ENCODE results near the gene TAF15. TPM values are rescaled to one million over a fixed set of nuclear protein-coding genes. Genes with fewer than 3 reads are reported as not detected.

The TAF15 gene
- polyA plus RNA-seq, 1 experiment, result 51.6 TPM

DNA sequence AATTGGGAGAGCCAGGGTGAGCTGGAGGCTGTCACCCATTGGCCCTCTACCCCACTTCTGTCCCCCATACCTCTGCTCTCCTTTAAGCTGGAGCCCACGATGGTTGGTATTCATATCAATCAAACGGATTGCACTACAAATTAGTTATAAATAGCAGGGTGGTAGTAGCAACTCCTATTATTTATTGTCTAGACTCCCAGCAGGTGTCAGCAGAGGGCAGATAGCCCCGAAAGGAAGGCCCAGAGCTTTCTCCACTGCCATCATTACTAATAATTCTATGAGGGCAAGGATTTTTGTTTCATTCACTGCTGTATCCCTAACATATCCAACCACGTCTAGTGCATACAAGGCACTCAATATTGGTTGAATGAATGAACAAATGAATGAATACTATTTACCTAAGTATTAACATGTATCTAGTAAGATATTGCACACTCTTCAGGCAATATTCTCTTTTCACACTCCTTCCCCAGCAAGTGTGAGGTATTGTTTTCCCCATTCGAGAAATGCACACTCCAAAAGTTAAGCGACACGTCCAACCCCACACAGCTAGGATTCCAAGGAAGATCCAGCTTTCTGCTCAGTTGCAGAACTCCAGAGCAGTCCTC lies 42.3 kb upstream of the TAF15 start:
- POLR2A ChIA-PET, result interaction anchor here (1.0 kb wide), 1 partner anchor 42 kb away, joined by 10 read pairs; the partner anchor contains the start of gene TAF15
- H3K4me3 ChIP-seq (ENCODE audit: low read depth, low read length), result no peak overlapping the region
- no peak overlapping the region for H3K27ac ChIP-seq (ENCODE audit: low read depth, low read length)
- DNase-seq (ENCODE audit: low read depth, low spot score), result no peak
- H3K9me3 ChIP-seq (ENCODE audit: control insufficient read depth, insufficient read depth, low read length), result no peaks in the 10 kb centered on the region; the same call in 1 of the 2 replicates
- TF ChIP-seq, protein P1, sequence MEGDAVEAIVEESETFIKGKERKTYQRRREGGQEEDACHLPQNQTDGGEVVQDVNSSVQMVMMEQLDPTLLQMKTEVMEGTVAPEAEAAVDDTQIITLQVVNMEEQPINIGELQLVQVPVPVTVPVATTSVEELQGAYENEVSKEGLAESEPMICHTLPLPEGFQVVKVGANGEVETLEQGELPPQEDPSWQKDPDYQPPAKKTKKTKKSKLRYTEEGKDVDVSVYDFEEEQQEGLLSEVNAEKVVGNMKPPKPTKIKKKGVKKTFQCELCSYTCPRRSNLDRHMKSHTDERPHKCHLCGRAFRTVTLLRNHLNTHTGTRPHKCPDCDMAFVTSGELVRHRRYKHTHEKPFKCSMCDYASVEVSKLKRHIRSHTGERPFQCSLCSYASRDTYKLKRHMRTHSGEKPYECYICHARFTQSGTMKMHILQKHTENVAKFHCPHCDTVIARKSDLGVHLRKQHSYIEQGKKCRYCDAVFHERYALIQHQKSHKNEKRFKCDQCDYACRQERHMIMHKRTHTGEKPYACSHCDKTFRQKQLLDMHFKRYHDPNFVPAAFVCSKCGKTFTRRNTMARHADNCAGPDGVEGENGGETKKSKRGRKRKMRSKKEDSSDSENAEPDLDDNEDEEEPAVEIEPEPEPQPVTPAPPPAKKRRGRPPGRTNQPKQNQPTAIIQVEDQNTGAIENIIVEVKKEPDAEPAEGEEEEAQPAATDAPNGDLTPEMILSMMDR (IDR thresholded peaks at IDR 0.05; ENCODE audit: low read depth, low read length), result peak; percentile 72
- CTCF ChIA-PET, result interaction anchor here (0.5 to 13.6 kb wide), 15 partner anchors 10 to 157 kb away, joined by 3 to 478 read pairs (median 4); partner anchors contain the start of gene TAF15
- peaks cover 30% of the 10 kb centered on the region for H3K27me3 ChIP-seq (ENCODE audit: control insufficient read depth, insufficient read depth, low read length)

DNA sequence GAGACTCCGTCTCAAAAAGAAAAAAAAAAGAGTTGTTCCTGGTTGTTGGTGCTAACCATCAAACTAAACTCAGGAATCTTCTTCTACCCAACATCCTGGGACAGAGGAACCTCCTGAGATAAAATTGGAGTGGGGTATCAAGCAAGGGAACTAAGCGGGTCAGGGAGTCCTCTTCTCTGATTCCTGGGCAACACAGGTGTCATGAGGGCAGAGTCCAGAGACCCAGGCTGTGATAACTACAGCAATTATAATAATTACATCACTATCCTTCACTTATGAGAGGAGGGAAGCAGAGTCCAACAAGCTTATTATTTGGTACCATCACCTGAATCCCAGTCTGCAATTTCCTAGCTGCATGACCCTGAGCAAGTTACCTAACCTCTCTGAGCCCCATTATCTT lies 40.5 kb upstream of the TAF15 start:
- no peak overlapping the region for H3K4me3 ChIP-seq (ENCODE audit: low read depth, low read length)
- H3K27me3 ChIP-seq (ENCODE audit: control insufficient read depth, insufficient read depth, low read length), result peaks cover 34% of the 10 kb centered on the region
- H3K27ac ChIP-seq (ENCODE audit: low read depth, low read length), result no peak overlapping the region
- no peaks in the 10 kb centered on the region; the same call in 1 of the 2 replicates for H3K9me3 ChIP-seq (ENCODE audit: control insufficient read depth, insufficient read depth, low read length)
- DNase-seq (ENCODE audit: low read depth, low spot score), result no peak
- ChIA-PET POLR2A (interaction anchor here (1.1 kb wide), 1 partner anchor 40 kb away, joined by 3 read pairs; the partner anchor contains the start of gene TAF15), CTCF (interaction anchor here (1.0 to 13.6 kb wide), 4 partner anchors 8 to 39 kb away, joined by 3 to 478 read pairs (median 9); partner anchors contain the start of gene TAF15)
- TF ChIP-seq, protein P1 (IDR thresholded peaks at IDR 0.05; ENCODE audit: low read depth, low read length), result no peak

DNA sequence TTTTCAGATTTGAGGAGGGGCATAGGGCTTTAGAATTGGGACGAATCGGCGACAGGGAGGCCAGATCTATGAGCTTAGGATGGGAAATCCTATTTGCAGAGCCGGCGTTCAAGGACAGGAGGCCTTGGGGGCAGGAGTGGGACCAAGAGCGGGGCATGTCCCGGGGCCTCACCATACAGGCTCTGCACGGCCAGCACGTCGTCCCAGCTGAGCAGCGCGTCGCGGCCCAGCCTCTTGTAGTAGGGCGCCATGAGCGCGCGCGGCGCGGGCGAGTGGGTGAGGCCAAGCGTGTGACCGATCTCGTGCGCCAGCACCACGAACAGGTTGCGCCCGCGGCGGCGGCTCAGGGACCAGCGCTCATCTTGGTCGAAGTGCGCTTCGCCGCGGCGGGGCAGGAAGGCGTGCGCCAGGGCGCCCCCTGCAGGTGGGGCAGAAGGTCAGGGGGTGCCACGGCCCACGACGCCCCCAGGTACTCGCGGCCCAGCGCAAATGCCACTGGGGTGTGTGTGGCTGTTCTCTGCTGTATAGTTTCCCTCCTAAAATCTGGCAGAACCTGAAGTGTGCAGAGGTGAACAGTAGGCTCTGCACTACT lies 39.3 kb upstream of the TAF15 start:
- TF ChIP-seq, protein P1 (IDR thresholded peaks at IDR 0.05; ENCODE audit: low read depth, low read length), result peak; percentile 12; the same call in 1 of the 2 replicates
- Histone ChIP-seq H3K4me3 (ENCODE audit: low read depth, low read length) (no peak overlapping the region), H3K27ac (ENCODE audit: low read depth, low read length) (no peak overlapping the region), H3K9me3 (ENCODE audit: control insufficient read depth, insufficient read depth, low read length) (no peaks in the 10 kb centered on the region; the same call in 1 of the 2 replicates), H3K27me3 (ENCODE audit: control insufficient read depth, insufficient read depth, low read length) (peaks cover 32% of the 10 kb centered on the region)
- POLR2A ChIA-PET, result interaction anchor here (1.1 kb wide), 1 partner anchor 39 kb away, joined by 3 read pairs; the partner anchor contains the start of gene TAF15
- CTCF ChIA-PET, result interaction anchor here (0.7 to 13.6 kb wide), 6 partner anchors 10 to 178 kb away, joined by 3 to 478 read pairs (median 3); partner anchors contain the start of gene TAF15
- DNase-seq (ENCODE audit: low read depth, low spot score), result no peak

DNA sequence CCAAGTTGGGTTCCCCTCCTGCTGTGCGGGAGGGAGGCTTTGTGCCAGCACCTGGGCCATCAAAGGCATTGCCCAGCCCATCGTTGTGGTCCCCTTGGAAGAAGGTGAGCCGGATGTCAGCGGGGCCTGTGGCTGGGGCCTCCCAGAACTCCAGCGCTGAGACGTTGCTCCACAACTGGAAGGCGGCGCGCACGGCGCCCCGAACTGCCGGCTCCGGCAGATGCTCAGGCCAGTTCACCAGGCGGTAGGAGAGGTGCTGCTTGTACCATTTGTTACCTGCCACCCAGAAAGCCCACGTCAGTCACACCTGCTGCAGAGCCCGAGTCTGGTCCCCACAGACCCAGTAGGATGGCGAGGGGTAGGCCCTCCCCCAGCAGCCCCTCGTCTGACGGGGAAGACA lies 36.2 kb upstream of the TAF15 start:
- no peak overlapping the region for H3K4me3 ChIP-seq (ENCODE audit: low read depth, low read length)

More for the DNA sequence above, 36.2 kb upstream of the TAF15 start:
- H3K27ac ChIP-seq (ENCODE audit: low read depth, low read length), result no peak overlapping the region
- ChIA-PET CTCF (interaction anchor here (4.9 to 6.6 kb wide), 2 partner anchors 9 to 32 kb away, joined by 33 to 45 read pairs; no protein-coding TSS in a partner anchor), POLR2A (no interaction called here)
- TF ChIP-seq, protein P1 (IDR thresholded peaks at IDR 0.05; ENCODE audit: low read depth, low read length), result no peak
- no peaks in the 10 kb centered on the region; the same call in 1 of the 2 replicates for H3K9me3 ChIP-seq (ENCODE audit: control insufficient read depth, insufficient read depth, low read length)
- DNase-seq (ENCODE audit: low read depth, low spot score), result no peak
- peaks cover 16% of the 10 kb centered on the region for H3K27me3 ChIP-seq (ENCODE audit: control insufficient read depth, insufficient read depth, low read length)

Measured in AG04450 (cell line).